Activated naive CD4-positive, alpha-beta T cell treated with anti-CD3 and anti-CD28 coated beads, Interleukin-2, amount 50 U/mL, for 24 hours (primary cell): Measurements from ENCODE around the gene OR52E4.

Experiments used
- H3K27ac Mint-ChIP-seq: one replicate; pipeline ENCODE4 v1.8.0; 2021; ENCODE audit warnings: mild to moderate bottlenecking, mixed read lengths
- H3K27me3 Mint-ChIP-seq: one replicate; pipeline ENCODE4 v1.8.0; 2021; ENCODE audit warnings: mixed read lengths
- H3K36me3 Mint-ChIP-seq: one replicate; pipeline ENCODE4 v1.8.0; 2021; ENCODE audit warnings: mixed read lengths
- H3K4me1 Mint-ChIP-seq: one replicate; pipeline ENCODE4 v1.8.0; 2021; ENCODE audit warnings: mixed read lengths
- H3K4me3 Mint-ChIP-seq: one replicate; pipeline ENCODE4 v1.8.0; 2021; ENCODE audit warnings: mild to moderate bottlenecking, mixed read lengths
- H3K9me3 Mint-ChIP-seq: one replicate; pipeline ENCODE4 v1.8.0; 2021; ENCODE audit warnings: mixed read lengths

OR52E4 gene

GRCh38 chr11:5899534-5899933 lies 19.1 kb downstream of the OR52E4 start:
- H3K4me3 Mint-ChIP-seq = no peak overlapping the region
- no peak overlapping the region for H3K27ac Mint-ChIP-seq
- H3K9me3 Mint-ChIP-seq = no peaks in the 10 kb centered on the region
- H3K4me1 Mint-ChIP-seq = no peaks in the 10 kb centered on the region
- H3K36me3 Mint-ChIP-seq = no peaks in the 10 kb centered on the region
- peaks cover 2% of the 10 kb centered on the region for H3K27me3 Mint-ChIP-seq

- Mint-ChIP-seq H3K27me3 (peaks cover 12% of the 10 kb centered on the region), H3K4me3 (no peak overlapping the region), H3K4me1 (no peaks in the 10 kb centered on the region), H3K27ac (no peak overlapping the region), H3K36me3 (no peaks in the 10 kb centered on the region), H3K9me3 (no peaks in the 10 kb centered on the region)
Observed at GRCh38 chr11:5910540-5910939, 30.1 kb downstream of the OR52E4 start.

GRCh38 chr11:5922749-5923426 lies 42.5 kb downstream of the OR52E4 start:
- Mint-ChIP-seq H3K4me3 (no peak overlapping the region), H3K27me3 (no peaks in the 10 kb centered on the region), H3K4me1 (no peaks in the 10 kb centered on the region), H3K27ac (no peak overlapping the region), H3K36me3 (no peaks in the 10 kb centered on the region), H3K9me3 (peaks cover 9% of the 10 kb centered on the region)

- H3K27ac Mint-ChIP-seq = no peak overlapping the region
- H3K9me3 Mint-ChIP-seq = peaks cover 9% of the 10 kb centered on the region
- H3K4me3 Mint-ChIP-seq = no peak overlapping the region
- no peaks in the 10 kb centered on the region for H3K27me3 Mint-ChIP-seq
- H3K4me1 Mint-ChIP-seq = no peaks in the 10 kb centered on the region
- peaks cover 1% of the 10 kb centered on the region for H3K36me3 Mint-ChIP-seq
Observed at GRCh38 chr11:5923427-5923776, 43.0 kb downstream of the OR52E4 start.

GRCh38 chr11:5923794-5924193 lies 43.4 kb downstream of the OR52E4 start:
- H3K4me3 Mint-ChIP-seq = no peak overlapping the region

GRCh38 chr11:5928271-5928670 lies 47.8 kb downstream of the OR52E4 start:
- Mint-ChIP-seq H3K36me3 (peaks cover 1% of the 10 kb centered on the region), H3K27ac (no peak overlapping the region), H3K4me3 (no peak overlapping the region), H3K4me1 (no peaks in the 10 kb centered on the region), H3K27me3 (peaks cover 2% of the 10 kb centered on the region), H3K9me3 (peaks cover 9% of the 10 kb centered on the region)

More at GRCh38 chr11:5923794-5924193, 43.4 kb downstream of the OR52E4 start:
- no peaks in the 10 kb centered on the region for H3K27me3 Mint-ChIP-seq
- H3K36me3 Mint-ChIP-seq = peaks cover 1% of the 10 kb centered on the region
- H3K9me3 Mint-ChIP-seq = peaks cover 9% of the 10 kb centered on the region
- no peak overlapping the region for H3K27ac Mint-ChIP-seq
- no peaks in the 10 kb centered on the region for H3K4me1 Mint-ChIP-seq

- H3K9me3 Mint-ChIP-seq = peaks cover 9% of the 10 kb centered on the region
- H3K27me3 Mint-ChIP-seq = peaks cover 2% of the 10 kb centered on the region
- no peaks in the 10 kb centered on the region for H3K4me1 Mint-ChIP-seq
- H3K27ac Mint-ChIP-seq = no peak overlapping the region
- peaks cover 1% of the 10 kb centered on the region for H3K36me3 Mint-ChIP-seq
- no peak overlapping the region for H3K4me3 Mint-ChIP-seq
Observed at GRCh38 chr11:5928811-5929210, 48.4 kb downstream of the OR52E4 start.

GRCh38 chr11:5929571-5930368 lies 49.3 kb downstream of the OR52E4 start:
- peaks cover 2% of the 10 kb centered on the region for H3K27me3 Mint-ChIP-seq

GRCh38 chr11:5930614-5931013 lies 50.2 kb downstream of the OR52E4 start:
- Mint-ChIP-seq H3K27ac (no peak overlapping the region), H3K27me3 (peaks cover 2% of the 10 kb centered on the region), H3K4me3 (no peak overlapping the region), H3K4me1 (no peaks in the 10 kb centered on the region), H3K36me3 (peaks cover 1% of the 10 kb centered on the region), H3K9me3 (no peaks in the 10 kb centered on the region)

More at GRCh38 chr11:5929571-5930368, 49.3 kb downstream of the OR52E4 start:
- Mint-ChIP-seq H3K9me3 (peaks cover 3% of the 10 kb centered on the region), H3K36me3 (peaks cover 1% of the 10 kb centered on the region), H3K27ac (no peak overlapping the region), H3K4me3 (no peak overlapping the region), H3K4me1 (no peaks in the 10 kb centered on the region)

- peaks cover 2% of the 10 kb centered on the region for H3K27me3 Mint-ChIP-seq
- no peak overlapping the region for H3K4me3 Mint-ChIP-seq
- H3K36me3 Mint-ChIP-seq = peaks cover 1% of the 10 kb centered on the region
- no peaks in the 10 kb centered on the region for H3K4me1 Mint-ChIP-seq
- no peaks in the 10 kb centered on the region for H3K9me3 Mint-ChIP-seq
- H3K27ac Mint-ChIP-seq = no peak overlapping the region
Observed at GRCh38 chr11:5931061-5931460, 50.6 kb downstream of the OR52E4 start.

- H3K9me3 Mint-ChIP-seq = no peaks in the 10 kb centered on the region
- peaks cover 1% of the 10 kb centered on the region for H3K36me3 Mint-ChIP-seq
- peaks cover 2% of the 10 kb centered on the region for H3K27me3 Mint-ChIP-seq
- no peak overlapping the region for H3K4me3 Mint-ChIP-seq
- no peaks in the 10 kb centered on the region for H3K4me1 Mint-ChIP-seq
- no peak overlapping the region for H3K27ac Mint-ChIP-seq
Observed at GRCh38 chr11:5932671-5933070, 52.2 kb downstream of the OR52E4 start.

- H3K27ac Mint-ChIP-seq = no peak overlapping the region
- H3K9me3 Mint-ChIP-seq = no peaks in the 10 kb centered on the region
- H3K36me3 Mint-ChIP-seq = peaks cover 1% of the 10 kb centered on the region
- H3K4me3 Mint-ChIP-seq = no peak overlapping the region
- H3K27me3 Mint-ChIP-seq = peaks cover 2% of the 10 kb centered on the region
- H3K4me1 Mint-ChIP-seq = no peaks in the 10 kb centered on the region
Observed at GRCh38 chr11:5933116-5933515, 52.7 kb downstream of the OR52E4 start.
